ENCODE data around the gene SNX22.

SNX22 gene

DNA sequence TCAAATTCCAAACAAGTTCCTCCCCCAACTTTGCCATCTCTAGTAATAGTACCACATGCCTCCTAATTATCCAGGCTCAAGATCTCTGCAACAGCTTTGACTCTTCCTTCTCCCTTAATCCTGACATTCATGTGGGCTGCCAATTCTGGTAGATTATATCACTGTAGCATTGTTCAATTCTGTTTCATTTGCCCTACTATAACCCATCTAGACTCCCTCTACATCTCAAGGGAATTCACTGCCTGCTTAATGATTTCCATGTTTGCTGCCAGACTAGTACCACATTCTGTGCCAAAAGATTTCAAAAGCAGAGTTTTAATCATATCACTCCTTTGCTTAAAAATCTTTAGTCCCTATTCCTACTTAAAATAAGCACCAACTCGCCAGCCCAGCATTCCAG lies 45.9 kb downstream of the SNX22 start:
- DNase-seq (ENCODE audit: low read depth, low spot score): peak; percentile 51
- no peak overlapping the region for H3K4me3 ChIP-seq (ENCODE audit: low read depth, low read length)
- ChIA-PET POLR2A (no interaction called here), CTCF (no interaction called here)
- no peak for TF ChIP-seq CTCF (IDR thresholded peaks at IDR 0.05; ENCODE audit: insufficient read depth, low read length, missing control alignments)

GRCh38 chr15:64205202-64205601 lies 53.7 kb downstream of the SNX22 start:
- CTCF ChIA-PET: interaction anchor here (0.7 to 1.8 kb wide), 3 partner anchors 151 to 448 kb away, joined by 3 to 5 read pairs (median 4); partner anchors contain the start of gene CSNK1G1
- no peak for DNase-seq (ENCODE audit: low read depth, low spot score)
- H3K4me3 ChIP-seq (ENCODE audit: low read depth, low read length): no peak overlapping the region
- POLR2A ChIA-PET: no interaction called here
- TF ChIP-seq CTCF (IDR thresholded peaks at IDR 0.05; ENCODE audit: insufficient read depth, low read length, missing control alignments): no peak
